Suprapubic skin (tissue), 3 donors: Measurements from ENCODE around the gene ABCF2.

Experiments used
- POLR2AphosphoS5 ChIP-seq, 3 donors: sonication (generic); formaldehyde crosslinking; IDR thresholded peaks; one replicate each; pipeline ENCODE4 v1.6.1; 2017; ENCODE audit warnings: antibody characterized with exemption in 3 of 3
- TF ChIP-seq, protein P1 (sequence below), 2 donors: fragments of 200-600 bp in 1 of 2; fragments of 450-650 bp in 1 of 2; sonication (generic) in 1 of 2; IDR thresholded peaks; one replicate each; pipeline ENCODE4 v1.5.1; 2016 to 2019; ENCODE audit warnings: antibody characterized with exemption in 2 of 2, mild to moderate bottlenecking in 1 of 2, moderate library complexity in 1 of 2

DNA sequence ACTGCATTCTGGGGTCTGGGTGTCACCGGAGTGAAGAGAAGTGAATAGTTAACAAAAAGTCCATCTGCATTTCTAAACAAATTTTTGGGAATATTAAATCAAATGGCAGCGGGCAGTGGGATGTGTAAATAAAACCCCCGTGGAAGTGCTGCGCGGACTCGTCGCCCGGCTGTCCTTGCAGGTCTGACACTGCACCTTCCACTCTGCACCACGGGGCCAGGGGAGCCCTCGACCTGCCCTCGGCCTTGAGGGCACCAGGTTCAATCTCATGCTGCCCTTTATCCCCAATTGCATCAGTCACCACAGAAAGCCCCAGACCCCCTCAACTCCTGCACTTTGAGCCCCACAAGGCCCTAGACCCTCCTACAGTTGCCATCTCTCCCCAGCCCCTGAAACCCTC lies 27.8 kb upstream of the ABCF2 start:
- no peak for TF ChIP-seq POLR2AphosphoS5 (IDR thresholded peaks at IDR 0.05)
- TF ChIP-seq, protein P1, sequence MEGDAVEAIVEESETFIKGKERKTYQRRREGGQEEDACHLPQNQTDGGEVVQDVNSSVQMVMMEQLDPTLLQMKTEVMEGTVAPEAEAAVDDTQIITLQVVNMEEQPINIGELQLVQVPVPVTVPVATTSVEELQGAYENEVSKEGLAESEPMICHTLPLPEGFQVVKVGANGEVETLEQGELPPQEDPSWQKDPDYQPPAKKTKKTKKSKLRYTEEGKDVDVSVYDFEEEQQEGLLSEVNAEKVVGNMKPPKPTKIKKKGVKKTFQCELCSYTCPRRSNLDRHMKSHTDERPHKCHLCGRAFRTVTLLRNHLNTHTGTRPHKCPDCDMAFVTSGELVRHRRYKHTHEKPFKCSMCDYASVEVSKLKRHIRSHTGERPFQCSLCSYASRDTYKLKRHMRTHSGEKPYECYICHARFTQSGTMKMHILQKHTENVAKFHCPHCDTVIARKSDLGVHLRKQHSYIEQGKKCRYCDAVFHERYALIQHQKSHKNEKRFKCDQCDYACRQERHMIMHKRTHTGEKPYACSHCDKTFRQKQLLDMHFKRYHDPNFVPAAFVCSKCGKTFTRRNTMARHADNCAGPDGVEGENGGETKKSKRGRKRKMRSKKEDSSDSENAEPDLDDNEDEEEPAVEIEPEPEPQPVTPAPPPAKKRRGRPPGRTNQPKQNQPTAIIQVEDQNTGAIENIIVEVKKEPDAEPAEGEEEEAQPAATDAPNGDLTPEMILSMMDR (IDR thresholded peaks at IDR 0.05) = no peak
